Caco-2 (cell line): ENCODE measurements around the gene LRRC28. TPM values are rescaled to one million over a fixed set of nuclear protein-coding genes. Genes with fewer than 3 reads are reported as not detected.

ENCODE experiments used
- BruUV-seq: library from RNA; stranded (reverse); fragments of 400-500 nt; replicated peaks from 2 replicates; lab custom pipeline; 2021; lab: Mats Ljungman, UMichigan
- CTCF ChIA-PET: fragments of 300-600 bp; sonication (Branson Sonifier 250); formaldehyde crosslinking; loops from one replicate; lab custom pipeline; 2022; ENCODE audit warnings: antibody characterized with exemption; lab: Charles Lee
- POLR2A ChIA-PET: fragments of 300-600 bp; sonication (Branson Sonifier 250); formaldehyde crosslinking; loops from one replicate; lab custom pipeline; 2022; ENCODE audit warnings: antibody characterized with exemption; lab: Charles Lee
- DNase-seq, 2 experiments: peaks; one replicate each; pipeline versions ENCODE4 v3.0.0 to v3.0.0-alpha.2; 2020 to 2022
- H3K27me3 ChIP-seq: replicated peaks from 2 replicates; pipeline ENCODE4 v1.6.0; 2011; ENCODE audit warnings: low read length; ENCODE audit not compliant: control insufficient read depth, insufficient read depth
- H3K36me3 ChIP-seq: 2 replicates; pipeline ENCODE4 v1.5.1; 2011; ENCODE audit warnings: low read length; ENCODE audit not compliant: control insufficient read depth, insufficient read depth
- H3K4me1 ChIP-seq: fragments of 250-450 bp; sonication (Bioruptor Pico); 2 replicates; pipeline ENCODE4 v1.5.1; 2020; ENCODE audit warnings: mild to moderate bottlenecking
- H3K4me3 ChIP-seq: 2 replicates; pipeline ENCODE4 v1.5.1; 2011; ENCODE audit warnings: low read depth, mild to moderate bottlenecking, control low read depth, low read length
- H3K9me3 ChIP-seq: fragments of 250-450 bp; sonication (Bioruptor Pico); 2 replicates; pipeline ENCODE4 v1.5.1; 2020; ENCODE audit warnings: mild to moderate bottlenecking, moderate library complexity
- H3K27ac Mint-ChIP-seq: one replicate; pipeline ENCODE4 v1.8.0; 2022; ENCODE audit warnings: mixed read lengths; ENCODE audit not compliant: unreplicated experiment
- H3K27me3 Mint-ChIP-seq: one replicate; pipeline ENCODE4 v1.8.0; 2022; ENCODE audit warnings: mixed read lengths; ENCODE audit not compliant: insufficient read depth, unreplicated experiment
- H3K36me3 Mint-ChIP-seq: one replicate; pipeline ENCODE4 v1.8.0; 2022; ENCODE audit warnings: mild to moderate bottlenecking, mixed read lengths; ENCODE audit not compliant: insufficient read depth, unreplicated experiment
- H3K4me1 Mint-ChIP-seq: one replicate; pipeline ENCODE4 v1.8.0; 2022; ENCODE audit warnings: low read depth, mixed read lengths; ENCODE audit not compliant: unreplicated experiment
- H3K4me3 Mint-ChIP-seq: one replicate; pipeline ENCODE4 v1.8.0; 2022; ENCODE audit warnings: mild to moderate bottlenecking, moderate library complexity, mixed read lengths; ENCODE audit not compliant: unreplicated experiment
- H3K9me3 Mint-ChIP-seq: one replicate; pipeline ENCODE4 v1.8.0; 2022; ENCODE audit warnings: mixed read lengths; ENCODE audit not compliant: unreplicated experiment
- CTCF ChIP-seq, 2 experiments: fragments of 200-600 bp in 1 of 2; IDR thresholded peaks; 1 replicate in 1 of 2; 2 replicates in 1 of 2; pipeline versions ENCODE4 v1.5.1 to v1.8.0; 2011 to 2022; ENCODE audit warnings: antibody characterized with exemption in 1 of 2, control low read depth in 1 of 2, inconsistent platforms in 1 of 2, low read depth in 1 of 2, low read length in 1 of 2, mild to moderate bottlenecking in 1 of 2, moderate library complexity in 1 of 2; ENCODE audit not compliant: insufficient read depth in 1 of 2, severe bottlenecking in 1 of 2, unreplicated experiment in 1 of 2
- intact Hi-C: fragments of 100-400 bp; cut with micrococcal nuclease; formaldehyde crosslinking; loops from one replicate; pipeline ENCODE4 v1.10.0; 2022; ENCODE audit not compliant: unreplicated experiment
- total RNA-seq: library from RNA; stranded (reverse); gene quantifications from 2 replicates; pipeline ENCODE4 v1.2.3, GENCODE V29; 2022

The LRRC28 gene
- total RNA-seq, 1 experiment from 2014 or later = 17.8 TPM

DNA sequence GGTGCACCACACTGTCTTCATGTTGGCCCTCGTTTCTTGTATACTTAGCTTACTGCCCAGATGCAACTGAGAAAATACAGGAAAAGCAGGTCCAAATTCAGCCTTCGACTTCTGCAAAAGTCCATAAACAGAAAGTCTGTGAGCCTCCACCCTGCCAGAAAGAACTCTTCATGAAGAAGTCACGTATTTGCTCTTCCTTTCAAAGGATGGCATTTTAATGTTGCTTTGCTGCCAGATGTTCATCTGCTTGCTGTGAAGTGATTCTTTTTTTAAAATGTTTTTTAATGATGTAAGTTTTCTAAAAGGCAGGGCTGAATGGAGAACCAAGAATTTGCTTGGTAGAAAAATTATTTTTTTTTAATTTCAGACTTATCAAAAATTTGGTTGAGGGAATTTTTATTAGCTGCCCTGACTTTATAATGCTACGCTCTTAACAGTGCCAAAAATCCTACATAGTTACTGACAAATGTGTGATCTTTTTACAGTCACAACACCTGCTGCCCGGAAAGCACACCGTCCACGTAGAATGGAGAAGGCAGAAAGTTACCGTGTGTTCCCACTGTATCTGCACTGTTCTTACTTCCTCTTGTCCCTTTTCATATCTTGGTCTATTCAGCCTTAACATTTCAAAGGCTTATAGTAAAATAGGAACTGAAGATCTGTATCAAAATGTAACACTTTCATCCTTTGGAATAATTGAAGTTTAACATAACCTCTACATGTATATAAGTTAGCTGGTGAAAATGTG is 136.3 kb downstream of the LRRC28 start:
- Histone ChIP-seq H3K36me3 (no peaks in the 10 kb centered on the region; the same call in 1 of the 2 replicates), H3K4me3 (no peak overlapping the region), H3K9me3 (no peaks in the 10 kb centered on the region), H3K27me3 (no peaks in the 10 kb centered on the region), H3K4me1 (peaks cover 17% of the 10 kb centered on the region)
- Mint-ChIP-seq H3K9me3 (peaks cover 9% of the 10 kb centered on the region), H3K4me3 (no peak overlapping the region), H3K27me3 (peaks cover 2% of the 10 kb centered on the region), H3K36me3 (peaks cover 4% of the 10 kb centered on the region), H3K4me1 (peaks cover 7% of the 10 kb centered on the region), H3K27ac (no peak overlapping the region)
- BruUV-seq = no TSS peak
- intact Hi-C loops = no loop called here
- ChIA-PET CTCF (no interaction called here), POLR2A (no interaction called here)
- no peak for TF ChIP-seq CTCF (IDR thresholded peaks at IDR 0.05; ENCODE audit: insufficient read depth in 1 of 2, low read depth in 1 of 2, low read length in 1 of 2, severe bottlenecking in 1 of 2, unreplicated experiment in 1 of 2)
- no peak for DNase-seq

DNA sequence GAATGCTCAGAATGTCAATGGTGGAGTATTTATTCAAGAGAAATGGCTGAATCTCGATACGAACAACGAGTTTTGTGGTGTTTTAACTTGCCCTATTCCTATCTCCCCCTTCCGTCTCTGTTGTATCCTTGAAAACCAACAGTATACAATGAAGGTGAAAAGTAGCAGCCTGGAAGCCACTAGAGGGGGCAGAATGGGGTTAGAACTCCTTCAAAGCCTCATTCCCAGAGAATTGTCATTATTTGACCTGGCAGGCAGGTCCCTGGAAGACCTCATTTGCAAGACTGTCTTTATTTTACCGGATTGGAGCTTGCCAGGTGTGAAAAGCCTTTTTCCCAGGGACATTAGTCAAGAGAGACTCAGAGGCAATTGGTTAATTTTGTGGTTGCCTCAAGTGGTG is 139.4 kb downstream of the LRRC28 start:
- Histone ChIP-seq H3K9me3 (no peaks in the 10 kb centered on the region), H3K4me3 (no peak overlapping the region), H3K36me3 (no peaks in the 10 kb centered on the region), H3K4me1 (0 out of 2 replicates have a peak, but pooled peaks cover 7% of the 10 kb centered on the region), H3K27me3 (no peaks in the 10 kb centered on the region)
- TF ChIP-seq CTCF (IDR thresholded peaks at IDR 0.05; ENCODE audit: insufficient read depth in 1 of 2, low read depth in 1 of 2, low read length in 1 of 2, severe bottlenecking in 1 of 2, unreplicated experiment in 1 of 2) = no peak
- no peak overlapping the region for H3K4me3 Mint-ChIP-seq
- H3K27me3 Mint-ChIP-seq = peaks cover 8% of the 10 kb centered on the region
- CTCF ChIA-PET = interaction anchor here (1.3 kb wide), 1 partner anchor 314 kb away, joined by 6 read pairs; no protein-coding TSS in a partner anchor
- H3K4me1 Mint-ChIP-seq = peaks cover 15% of the 10 kb centered on the region
- peaks cover 20% of the 10 kb centered on the region for H3K9me3 Mint-ChIP-seq
- intact Hi-C loops = loop anchor here (2.0 kb wide), 1 partner anchor 314 kb away; no protein-coding TSS in a partner anchor
- no TSS peak for BruUV-seq
- H3K36me3 Mint-ChIP-seq = no peaks in the 10 kb centered on the region
- no peak overlapping the region for H3K27ac Mint-ChIP-seq
- no peak for DNase-seq
- POLR2A ChIA-PET = no interaction called here

DNA sequence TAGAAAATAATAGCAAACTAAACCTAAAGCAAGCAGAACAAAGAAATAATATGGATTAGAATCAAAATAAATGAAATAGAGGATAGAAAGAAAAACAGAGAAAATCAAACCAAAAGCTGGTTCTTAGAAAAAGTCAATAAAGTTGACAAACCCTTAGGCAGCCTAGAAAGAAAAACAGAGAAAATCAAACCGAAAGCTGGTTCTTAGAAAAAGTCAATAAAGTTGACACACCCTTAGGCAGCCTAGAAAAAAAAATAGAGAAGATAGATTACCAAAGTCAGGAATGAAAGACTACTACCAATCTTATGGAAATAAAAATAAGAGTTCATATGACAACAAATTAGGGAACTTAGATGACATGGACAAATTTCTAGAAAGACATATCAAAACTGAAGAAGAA is 142.4 kb downstream of the LRRC28 start:
- peaks cover 20% of the 10 kb centered on the region for H3K9me3 Mint-ChIP-seq
- H3K27ac Mint-ChIP-seq = no peak overlapping the region
- Histone ChIP-seq H3K4me1 (no peaks in the 10 kb centered on the region), H3K36me3 (no peaks in the 10 kb centered on the region), H3K27me3 (no peaks in the 10 kb centered on the region), H3K9me3 (no peaks in the 10 kb centered on the region), H3K4me3 (no peak overlapping the region)
- H3K4me1 Mint-ChIP-seq = peaks cover 9% of the 10 kb centered on the region
- H3K27me3 Mint-ChIP-seq = peaks cover 13% of the 10 kb centered on the region
- TF ChIP-seq CTCF (IDR thresholded peaks at IDR 0.05; ENCODE audit: insufficient read depth in 1 of 2, low read depth in 1 of 2, low read length in 1 of 2, severe bottlenecking in 1 of 2, unreplicated experiment in 1 of 2) = no peak
- POLR2A ChIA-PET = no interaction called here
- H3K36me3 Mint-ChIP-seq = no peaks in the 10 kb centered on the region
- CTCF ChIA-PET = no interaction called here
- BruUV-seq = no TSS peak
- no peak overlapping the region for H3K4me3 Mint-ChIP-seq
- no peak for DNase-seq
- intact Hi-C loops = no loop called here
